Activated CD4-positive, alpha-beta T cell treated with anti-CD3 and anti-CD28 coated beads for 24 hours (primary cell): ENCODE measurements around the gene FSTL5.

Experiments used
- DNase-seq, 2 donors: peaks; one replicate each; pipeline ENCODE4 v3.0.0-alpha.2; 2020; ENCODE audit warnings: low read depth in 2 of 2

FSTL5 gene

GRCh38 chr4:161937596-161937995 is 226.2 kb downstream of the FSTL5 start:
- no peak for DNase-seq

GRCh38 chr4:161936625-161937550 is 226.9 kb downstream of the FSTL5 start:
- no peak for DNase-seq

GRCh38 chr4:161931089-161931488 is 232.7 kb downstream of the FSTL5 start:
- no peak for DNase-seq

- no peak for DNase-seq
These were observed 233.8 kb downstream of the FSTL5 start for GRCh38 chr4:161929956-161930355.

GRCh38 chr4:161926033-161926828 is 237.6 kb downstream of the FSTL5 start:
- DNase-seq, result no peak

- DNase-seq, result no peak
These were observed 243.3 kb downstream of the FSTL5 start for GRCh38 chr4:161920304-161921052.

- no peak for DNase-seq
These were observed 244.2 kb downstream of the FSTL5 start for GRCh38 chr4:161919442-161920220.

- DNase-seq, result no peak
These were observed 247.8 kb downstream of the FSTL5 start for GRCh38 chr4:161916035-161916434.

- DNase-seq, result no peak
These were observed 256.2 kb downstream of the FSTL5 start for GRCh38 chr4:161907590-161907955.

- DNase-seq, result no peak
These were observed 256.8 kb downstream of the FSTL5 start for GRCh38 chr4:161906836-161907589.

GRCh38 chr4:161900110-161900509 is 263.7 kb downstream of the FSTL5 start:
- DNase-seq, result no peak

- no peak for DNase-seq
These were observed 269.2 kb downstream of the FSTL5 start for GRCh38 chr4:161894493-161895167.

- DNase-seq, result no peak
These were observed 269.8 kb downstream of the FSTL5 start for GRCh38 chr4:161894014-161894413.

GRCh38 chr4:161893566-161893965 is 270.2 kb downstream of the FSTL5 start:
- DNase-seq, result no peak

GRCh38 chr4:161892951-161893350 is 270.8 kb downstream of the FSTL5 start:
- DNase-seq, result no peak

GRCh38 chr4:161883157-161883556 is 280.6 kb downstream of the FSTL5 start:
- no peak for DNase-seq

GRCh38 chr4:161881370-161881769 is 282.4 kb downstream of the FSTL5 start:
- DNase-seq, result no peak

- DNase-seq, result no peak
These were observed 294.3 kb downstream of the FSTL5 start for GRCh38 chr4:161869511-161869910.

GRCh38 chr4:161856711-161857326 is 307.0 kb downstream of the FSTL5 start:
- DNase-seq, result no peak

- DNase-seq, result no peak
These were observed 313.2 kb downstream of the FSTL5 start for GRCh38 chr4:161850631-161851030.
